Ovary (tissue), 3 donors: ENCODE results near the gene PIGBOS1.

Experiments
- POLR2A ChIP-seq: fragments of 450-650 bp; IDR thresholded peaks from one replicate; pipeline ENCODE4 v1.6.1; 2017; ENCODE audit warnings: antibody characterized with exemption, mild to moderate bottlenecking, moderate library complexity
- TF ChIP-seq, protein P1 (sequence below), 3 donors: fragments of 450-650 bp in 2 of 3; fragments of 200-600 bp in 1 of 3; IDR thresholded peaks; one replicate each; pipeline versions ENCODE4 v1.5.1 to v1.8.0; 2016 to 2022; ENCODE audit warnings: antibody characterized with exemption in 3 of 3, mild to moderate bottlenecking in 1 of 3
- donor health status: DM: no; HTN: no; CAD: no.

DNA sequence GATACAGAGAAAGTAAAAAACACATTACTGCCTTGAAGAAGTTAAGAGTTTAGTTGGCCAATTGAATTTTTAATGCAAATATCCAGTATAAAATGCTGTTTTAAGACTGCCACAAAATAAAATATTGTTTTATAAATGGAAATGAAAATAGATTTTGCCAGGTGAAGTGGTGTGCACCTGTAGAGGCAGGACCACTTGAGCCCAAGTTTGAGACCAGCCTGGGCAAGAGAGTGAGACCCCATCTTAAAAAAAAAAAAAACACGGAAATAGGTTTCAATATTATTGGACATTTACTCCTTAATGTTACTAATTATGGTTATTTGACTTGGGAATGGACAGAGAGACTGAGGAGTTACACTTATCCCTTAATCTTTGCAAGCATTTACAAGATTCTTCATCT lies 2.0 kb upstream of the PIGBOS1 start:
- no peak for TF ChIP-seq POLR2A
- TF ChIP-seq, protein P1, sequence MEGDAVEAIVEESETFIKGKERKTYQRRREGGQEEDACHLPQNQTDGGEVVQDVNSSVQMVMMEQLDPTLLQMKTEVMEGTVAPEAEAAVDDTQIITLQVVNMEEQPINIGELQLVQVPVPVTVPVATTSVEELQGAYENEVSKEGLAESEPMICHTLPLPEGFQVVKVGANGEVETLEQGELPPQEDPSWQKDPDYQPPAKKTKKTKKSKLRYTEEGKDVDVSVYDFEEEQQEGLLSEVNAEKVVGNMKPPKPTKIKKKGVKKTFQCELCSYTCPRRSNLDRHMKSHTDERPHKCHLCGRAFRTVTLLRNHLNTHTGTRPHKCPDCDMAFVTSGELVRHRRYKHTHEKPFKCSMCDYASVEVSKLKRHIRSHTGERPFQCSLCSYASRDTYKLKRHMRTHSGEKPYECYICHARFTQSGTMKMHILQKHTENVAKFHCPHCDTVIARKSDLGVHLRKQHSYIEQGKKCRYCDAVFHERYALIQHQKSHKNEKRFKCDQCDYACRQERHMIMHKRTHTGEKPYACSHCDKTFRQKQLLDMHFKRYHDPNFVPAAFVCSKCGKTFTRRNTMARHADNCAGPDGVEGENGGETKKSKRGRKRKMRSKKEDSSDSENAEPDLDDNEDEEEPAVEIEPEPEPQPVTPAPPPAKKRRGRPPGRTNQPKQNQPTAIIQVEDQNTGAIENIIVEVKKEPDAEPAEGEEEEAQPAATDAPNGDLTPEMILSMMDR (IDR thresholded peaks at IDR 0.05) = no peak
